Measurements from ENCODE around the gene VWA8.

DNA sequence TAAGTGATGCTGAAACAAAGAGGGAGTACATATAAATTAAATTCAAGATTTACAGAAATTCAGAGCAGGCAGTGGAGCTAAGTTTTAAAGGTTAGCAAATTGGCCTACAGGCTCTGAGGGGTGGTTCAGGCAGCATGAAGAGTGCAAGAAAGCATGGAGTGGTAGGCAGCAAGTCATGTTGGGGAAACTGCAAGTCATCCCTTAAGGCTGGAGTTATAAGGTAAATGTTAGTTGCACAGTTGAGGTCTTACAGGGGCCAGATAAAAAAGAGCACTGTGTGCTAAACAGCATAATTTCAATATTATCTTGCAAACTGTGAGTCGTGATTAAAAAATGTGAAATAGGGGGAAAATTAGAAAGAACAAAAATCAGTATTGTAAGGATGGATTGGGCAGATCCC is 106.2 kb downstream of the VWA8 start:
- TF ChIP-seq, protein P1, sequence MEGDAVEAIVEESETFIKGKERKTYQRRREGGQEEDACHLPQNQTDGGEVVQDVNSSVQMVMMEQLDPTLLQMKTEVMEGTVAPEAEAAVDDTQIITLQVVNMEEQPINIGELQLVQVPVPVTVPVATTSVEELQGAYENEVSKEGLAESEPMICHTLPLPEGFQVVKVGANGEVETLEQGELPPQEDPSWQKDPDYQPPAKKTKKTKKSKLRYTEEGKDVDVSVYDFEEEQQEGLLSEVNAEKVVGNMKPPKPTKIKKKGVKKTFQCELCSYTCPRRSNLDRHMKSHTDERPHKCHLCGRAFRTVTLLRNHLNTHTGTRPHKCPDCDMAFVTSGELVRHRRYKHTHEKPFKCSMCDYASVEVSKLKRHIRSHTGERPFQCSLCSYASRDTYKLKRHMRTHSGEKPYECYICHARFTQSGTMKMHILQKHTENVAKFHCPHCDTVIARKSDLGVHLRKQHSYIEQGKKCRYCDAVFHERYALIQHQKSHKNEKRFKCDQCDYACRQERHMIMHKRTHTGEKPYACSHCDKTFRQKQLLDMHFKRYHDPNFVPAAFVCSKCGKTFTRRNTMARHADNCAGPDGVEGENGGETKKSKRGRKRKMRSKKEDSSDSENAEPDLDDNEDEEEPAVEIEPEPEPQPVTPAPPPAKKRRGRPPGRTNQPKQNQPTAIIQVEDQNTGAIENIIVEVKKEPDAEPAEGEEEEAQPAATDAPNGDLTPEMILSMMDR (conservative IDR thresholded peaks at IDR 0.05): no peak
- TF ChIP-seq ZFX (IDR thresholded peaks at IDR 0.05): no peak

All from C4-2B (cell line).